ENCODE results near the gene NXPH3.
"Not testable (repeated sequence)": the region's sequence is repeated elsewhere in the genome, so short reads cannot be mapped to it uniquely, and the experiment has no call there.

Gene NXPH3

DNA sequence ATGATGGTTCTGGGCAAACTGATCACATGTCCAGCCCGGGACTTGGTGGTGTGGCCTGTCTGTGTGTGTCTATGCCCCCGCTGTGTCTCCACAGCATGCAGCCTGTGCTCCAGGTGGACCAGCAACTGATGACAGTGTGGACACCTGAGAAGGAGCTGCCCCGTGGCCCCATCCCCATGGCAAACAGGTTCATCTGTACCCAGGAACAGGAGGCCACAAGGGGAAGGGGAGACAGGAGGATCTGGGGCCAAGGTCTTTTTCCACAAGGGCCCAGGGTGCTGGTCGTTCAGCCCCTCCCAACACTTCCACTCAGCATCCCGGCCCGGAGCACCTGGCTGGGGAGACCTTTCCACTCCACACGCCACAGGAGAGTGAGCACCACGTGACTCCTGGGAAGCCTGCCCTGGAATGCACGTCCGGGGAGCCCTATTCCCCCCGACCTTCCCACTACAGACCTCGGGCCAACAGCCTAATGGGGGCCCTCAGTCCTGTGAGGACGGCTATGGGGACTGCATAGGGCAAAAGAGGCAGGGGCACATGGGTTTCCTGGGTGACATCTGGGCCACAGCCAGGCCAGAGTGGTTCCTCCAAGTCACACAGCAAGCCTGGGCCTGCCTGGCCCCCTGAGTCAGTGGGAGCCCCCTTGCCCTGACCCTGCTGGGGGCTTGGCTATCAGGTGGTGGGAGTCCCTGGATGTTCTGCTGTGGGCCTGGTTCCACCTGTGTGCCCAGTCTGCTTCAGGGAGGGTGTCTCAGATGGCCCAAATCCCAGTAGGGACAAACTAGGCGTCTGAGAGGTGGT, 20.8 kb upstream of the NXPH3 start:
- no peak for DNase-seq (ENCODE audit: low read depth in 2 of 3, low spot score in 1 of 3)

DNA sequence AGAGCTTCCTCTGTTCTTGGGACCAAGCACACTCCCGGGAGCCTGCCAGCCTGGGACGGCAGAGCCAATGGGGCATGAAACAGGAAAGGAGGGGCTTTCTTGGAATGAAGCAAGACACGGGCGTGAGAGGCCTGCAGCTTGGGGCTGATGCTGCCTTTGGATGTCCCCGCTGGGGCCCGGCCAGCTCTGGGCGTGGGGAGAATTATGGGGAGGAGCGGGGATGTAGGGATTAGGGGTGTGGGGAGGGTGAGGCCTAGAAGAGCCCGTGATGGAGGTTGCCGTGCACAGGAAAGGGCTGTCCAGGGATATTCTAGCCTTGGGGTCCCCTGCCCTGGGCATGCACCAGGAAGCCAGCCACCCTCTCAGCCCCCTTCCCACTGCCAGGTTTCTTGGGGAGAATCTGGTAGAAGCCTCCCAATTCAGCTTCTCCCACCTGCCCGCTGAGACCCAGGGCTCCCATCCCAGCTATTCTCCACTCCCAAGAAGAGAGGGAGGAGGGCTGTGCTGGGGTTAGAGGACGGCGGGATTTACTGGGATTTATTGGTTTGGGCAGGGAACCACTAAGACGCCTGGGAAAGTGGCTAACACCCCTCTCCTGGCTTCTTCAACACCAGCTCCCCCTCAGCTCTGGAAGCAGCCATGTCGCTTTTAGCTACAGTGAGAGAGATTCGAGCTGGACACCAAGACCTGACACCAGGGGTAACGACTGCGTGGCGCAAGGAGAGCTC, 20.0 kb upstream of the NXPH3 start:
- no peak for DNase-seq (ENCODE audit: low read depth in 2 of 3, low spot score in 1 of 3)

DNA sequence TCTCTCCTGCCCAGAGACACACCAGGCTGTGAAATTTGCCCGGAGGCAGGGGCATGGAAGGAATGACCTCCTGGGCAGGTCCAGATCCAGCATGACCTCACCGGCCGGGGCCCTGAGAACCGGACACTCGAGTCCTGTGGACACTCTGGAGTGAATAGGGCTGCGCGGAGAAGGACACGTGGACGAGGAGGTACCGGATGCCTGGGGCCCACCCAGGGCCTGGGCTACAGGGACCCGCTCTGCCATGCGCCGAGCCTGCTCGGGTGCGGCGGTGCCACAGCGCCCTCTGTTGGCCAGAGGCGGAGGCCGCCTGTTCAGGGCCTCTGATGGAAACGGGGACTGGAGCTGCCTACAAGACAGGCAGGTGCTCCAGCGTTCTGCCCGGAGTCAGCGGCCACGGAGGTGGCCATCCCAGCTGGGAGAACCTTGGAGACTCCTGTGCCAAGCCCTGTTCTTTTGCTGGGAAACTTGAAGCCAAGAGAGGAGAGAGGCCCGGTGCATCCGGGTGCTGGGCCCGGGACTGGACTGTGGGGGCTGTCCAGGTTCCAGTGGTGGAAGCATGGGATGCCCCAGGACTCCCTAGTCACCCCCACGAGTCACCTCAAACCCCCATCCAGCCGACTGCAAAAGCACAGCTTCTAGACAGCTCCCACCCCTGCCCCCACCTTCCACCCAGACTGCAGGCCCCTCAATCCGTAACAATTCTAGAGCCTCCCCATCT, 19.3 kb upstream of the NXPH3 start:
- peak; percentile 76 to 80 (median 77) for DNase-seq (ENCODE audit: low read depth in 2 of 3, low spot score in 1 of 3)

DNA sequence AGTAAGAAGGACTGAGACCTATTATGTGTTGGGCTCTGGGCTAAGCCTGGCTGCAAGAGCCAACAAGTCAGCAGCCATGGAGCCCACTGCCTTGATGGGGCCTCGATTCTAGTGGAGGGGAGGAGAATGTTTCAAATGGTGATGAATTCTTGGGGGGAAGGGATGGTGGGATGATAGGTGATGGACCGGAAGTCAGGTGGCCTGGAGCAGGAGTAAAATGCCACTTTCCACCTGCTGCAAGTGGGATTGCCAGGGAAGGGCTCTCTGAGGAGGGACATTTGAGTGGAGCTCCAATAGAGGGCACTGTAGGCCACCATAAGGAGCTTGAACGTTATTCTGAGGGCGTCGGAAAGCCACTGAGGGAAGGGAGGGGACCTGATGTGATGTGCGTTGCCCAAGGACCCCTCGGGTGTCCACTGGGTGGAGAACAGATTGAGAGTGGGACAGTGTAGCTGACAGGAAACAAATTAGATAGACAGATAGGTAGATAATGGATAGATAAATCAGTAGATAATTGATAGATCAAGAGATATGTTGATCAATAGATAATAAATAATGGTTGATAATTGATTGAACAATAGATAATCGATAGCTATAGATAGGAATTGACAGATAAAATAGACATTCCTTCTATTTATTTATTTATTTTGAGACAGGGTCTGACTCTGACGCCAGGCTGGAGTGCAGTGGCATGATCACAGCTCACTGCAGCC, 18.2 kb upstream of the NXPH3 start:
- peak in 1 of 3 donors; percentile 38 for DNase-seq (ENCODE audit: low read depth in 2 of 3, low spot score in 1 of 3)

DNA sequence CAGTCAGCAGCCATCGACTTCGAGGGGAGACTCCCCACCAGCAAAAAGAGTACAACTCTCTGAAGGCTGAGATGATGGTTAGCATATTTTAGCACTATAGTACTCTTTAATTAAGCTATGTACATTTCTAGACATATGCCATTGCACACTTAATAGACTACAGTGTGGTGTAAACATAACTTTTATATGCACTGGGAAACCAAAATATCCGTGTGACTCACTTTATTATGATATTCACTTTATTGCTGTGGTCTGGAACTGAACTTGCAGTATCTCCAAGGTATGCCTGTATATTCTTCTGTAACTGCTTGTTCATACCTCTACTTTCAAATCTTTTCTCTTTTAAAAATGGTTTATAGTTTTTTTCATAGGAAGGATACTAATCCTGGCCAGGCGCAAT, 11.0 kb upstream of the NXPH3 start:
- DNase-seq (ENCODE audit: low read depth in 2 of 3, low spot score in 1 of 3) = no peak

DNA sequence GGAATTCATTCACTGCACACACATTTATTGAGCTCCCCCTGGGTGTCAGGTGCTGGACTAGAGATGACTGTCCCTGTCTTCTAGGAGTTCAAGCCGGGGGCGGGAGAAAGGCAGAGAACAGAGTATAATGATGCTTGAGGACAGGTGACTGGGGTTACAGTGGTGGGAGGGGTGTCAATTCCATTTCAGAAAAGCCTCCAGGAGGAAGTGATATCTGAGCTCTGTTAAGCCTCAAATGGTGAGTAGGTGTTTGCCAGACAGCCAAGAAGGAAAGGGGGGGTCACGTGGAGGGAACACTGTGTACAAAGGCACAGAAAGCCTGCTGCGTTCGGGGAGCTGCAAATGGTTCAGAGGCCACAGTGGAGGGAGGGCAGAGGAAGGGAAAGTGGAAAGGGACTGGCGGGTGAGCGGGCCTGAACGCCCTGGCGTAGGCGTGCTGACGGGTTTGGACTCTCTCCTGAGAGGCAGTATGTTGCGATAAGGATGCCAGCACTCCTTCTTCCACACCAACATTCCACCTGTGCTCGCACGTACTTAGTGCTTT, 9.7 kb upstream of the NXPH3 start:
- DNase-seq (ENCODE audit: low read depth in 2 of 3, low spot score in 1 of 3) = no peak

DNA sequence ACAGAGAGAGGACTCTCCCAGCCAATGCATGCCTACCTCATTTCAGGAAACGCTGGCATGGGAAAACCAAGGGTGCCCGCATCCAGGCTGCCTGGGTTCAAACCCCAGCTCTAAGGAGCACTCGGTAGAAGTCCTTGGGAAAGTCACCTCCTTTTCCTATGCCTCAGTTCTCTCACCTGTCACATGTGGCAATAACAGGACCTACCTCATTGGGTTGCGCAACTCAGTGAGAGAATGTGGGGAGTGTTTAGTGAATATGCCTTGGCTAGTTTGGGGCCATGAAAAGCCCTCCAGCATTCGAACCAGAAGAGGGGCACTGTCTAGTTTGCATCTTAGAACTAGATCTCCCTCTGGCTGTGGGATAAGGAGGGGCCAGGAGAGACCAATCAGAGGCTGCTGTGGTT, 9.0 kb upstream of the NXPH3 start:
- no peak for DNase-seq (ENCODE audit: low read depth in 2 of 3, low spot score in 1 of 3)

DNA sequence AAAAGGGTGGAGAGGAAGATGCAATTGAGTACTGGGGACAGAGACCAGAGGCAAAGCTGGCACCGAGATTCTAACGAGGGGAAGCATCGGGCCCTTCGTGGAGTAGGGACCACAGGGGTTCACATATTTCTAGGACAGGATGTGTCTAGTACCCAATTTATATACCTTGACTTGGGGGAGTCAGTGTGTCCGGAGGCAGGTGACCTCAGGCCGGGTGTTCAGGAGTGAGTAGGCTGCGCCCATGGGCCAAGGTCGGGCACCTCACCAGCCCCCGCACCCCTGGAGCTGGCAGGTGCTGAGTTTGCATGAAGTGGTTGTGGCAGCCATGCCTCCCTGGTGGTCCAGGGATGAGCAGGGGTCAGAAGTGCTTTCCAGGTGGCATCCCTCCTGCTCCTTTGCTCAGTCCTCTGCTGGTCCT, 8.6 kb upstream of the NXPH3 start:
- no peak for DNase-seq (ENCODE audit: low read depth in 2 of 3, low spot score in 1 of 3)

DNA sequence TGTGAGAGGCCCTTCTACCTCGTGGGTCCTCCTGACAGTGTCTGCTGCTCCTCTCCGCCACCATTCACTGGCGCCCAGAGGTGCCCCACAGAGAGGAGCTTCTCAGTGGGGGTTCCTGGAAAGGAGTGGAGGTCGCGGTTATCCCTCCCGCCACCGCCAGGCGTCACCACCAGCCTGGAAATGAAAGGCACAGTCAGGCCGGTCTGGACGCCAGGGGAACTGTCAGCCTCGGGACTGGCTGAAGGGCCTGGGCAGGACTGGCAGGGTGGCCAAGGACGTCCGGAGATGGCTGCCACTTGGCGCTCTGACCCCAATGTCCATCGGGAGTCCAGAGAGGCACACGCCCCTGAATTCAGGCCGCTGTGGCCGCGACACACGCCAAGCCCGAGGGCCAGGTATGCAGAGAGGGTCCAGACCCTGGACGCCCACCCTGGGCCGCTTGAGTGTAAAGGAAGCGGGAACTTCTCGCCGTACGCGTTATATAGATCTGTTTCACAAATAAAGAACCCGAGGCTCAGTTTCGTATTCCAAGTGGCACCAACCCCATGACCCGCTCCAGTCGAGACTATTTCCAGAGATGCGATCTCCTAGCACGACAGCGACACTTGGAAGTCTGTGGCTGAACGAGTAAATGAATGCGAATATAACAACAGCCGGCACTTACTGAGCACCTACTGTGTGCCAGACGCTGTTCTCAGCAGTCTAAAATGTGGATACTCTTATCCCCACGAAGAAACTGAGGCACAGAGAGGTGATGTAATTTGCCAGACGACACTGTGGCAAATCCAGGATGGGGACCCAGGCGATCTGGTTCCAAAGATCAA, 7.6 kb upstream of the NXPH3 start:
- peak; percentile 75 to 89 (median 79) for DNase-seq (ENCODE audit: low read depth in 2 of 3, low spot score in 1 of 3)

DNA sequence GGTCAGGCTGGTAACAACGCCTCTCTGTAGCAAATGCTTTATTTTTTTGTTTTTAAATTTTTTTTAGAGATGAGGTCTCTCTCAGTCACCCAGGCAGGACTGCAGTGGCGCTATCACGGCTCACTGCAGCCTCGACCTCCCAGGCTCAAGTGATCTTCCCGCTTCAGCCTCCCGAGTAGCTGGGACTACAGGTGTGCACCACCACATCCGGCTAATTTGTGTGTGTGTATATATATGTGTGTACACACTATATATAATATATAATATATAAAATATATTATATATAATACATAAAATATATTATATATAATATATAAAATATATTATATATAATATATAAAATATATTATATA, 7.0 kb upstream of the NXPH3 start:
- DNase-seq (ENCODE audit: low read depth in 2 of 3, low spot score in 1 of 3) = not testable (repeated sequence)

DNA sequence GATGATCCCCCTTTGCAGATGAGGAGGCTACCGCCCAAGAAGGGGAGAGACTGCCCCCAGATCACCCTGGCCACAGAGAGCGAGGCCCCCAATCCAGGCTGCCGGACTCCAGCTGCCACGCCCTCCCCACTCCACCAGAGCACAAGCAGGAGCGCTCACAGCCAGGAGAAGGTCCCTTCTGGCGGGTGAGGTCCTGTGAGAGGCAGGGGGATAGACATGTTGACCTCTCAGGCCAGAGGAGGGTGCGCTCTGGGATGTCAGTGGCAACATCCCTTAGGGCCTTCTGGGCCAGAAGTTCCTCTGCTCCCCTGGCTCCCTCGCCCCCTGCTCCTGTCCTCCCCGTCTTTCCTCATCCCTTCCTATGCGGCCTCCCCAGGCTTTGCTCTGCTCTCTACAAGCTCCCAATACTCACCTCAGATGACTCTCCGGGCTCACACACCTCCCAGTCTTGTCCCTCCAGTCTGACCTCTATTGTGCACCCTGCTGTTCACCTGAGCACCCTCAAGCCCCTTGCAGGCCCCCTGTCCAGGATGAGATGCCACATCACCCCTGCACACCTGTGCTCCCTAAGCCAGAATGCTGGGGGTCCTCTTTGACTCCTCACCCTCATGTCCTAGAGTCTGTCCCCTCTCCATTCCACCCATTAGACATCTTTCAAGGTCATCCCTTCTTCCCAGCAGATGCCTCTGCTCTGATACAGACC, 5.0 kb upstream of the NXPH3 start:
- no peak for DNase-seq (ENCODE audit: low read depth in 2 of 3, low spot score in 1 of 3)

DNA sequence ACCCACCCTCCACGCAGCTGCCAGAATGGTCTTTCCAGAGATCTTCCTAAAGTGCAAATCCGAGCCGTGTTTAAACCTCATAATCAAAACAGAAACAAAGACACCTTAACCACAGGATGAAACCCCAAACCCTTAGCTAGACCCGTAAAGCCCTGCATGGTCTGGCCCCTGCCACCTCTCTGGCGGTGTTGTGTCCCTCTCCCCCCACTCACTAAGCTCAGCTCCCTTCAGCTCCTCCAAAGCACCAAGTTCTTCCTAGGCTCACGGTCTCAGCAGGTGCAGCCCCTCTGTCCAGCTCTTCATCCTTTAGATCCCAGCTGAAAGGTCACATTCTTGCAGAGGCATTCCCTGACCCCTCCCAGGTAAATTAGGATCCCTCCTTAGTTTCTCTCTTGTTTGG, 4.4 kb upstream of the NXPH3 start:
- no peak for DNase-seq (ENCODE audit: low read depth in 2 of 3, low spot score in 1 of 3)

DNA sequence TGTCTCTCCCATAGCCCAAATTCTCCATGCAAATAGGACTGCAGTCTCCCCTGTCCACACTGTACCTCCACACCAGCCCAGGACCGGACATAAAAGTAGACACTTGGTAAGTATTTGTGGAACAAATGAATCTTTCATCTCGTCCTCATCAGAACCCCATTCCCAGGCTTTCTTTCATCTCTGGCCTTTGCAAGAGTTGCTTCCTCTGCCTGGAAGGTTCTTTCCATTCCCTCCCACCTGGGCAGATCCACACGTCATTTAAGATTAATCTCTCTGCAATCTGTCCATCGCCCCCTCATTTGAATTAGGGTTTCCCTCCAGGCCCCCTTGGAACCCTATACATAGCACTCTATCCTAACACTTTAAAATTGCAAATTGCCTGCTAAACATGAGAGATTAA, 3.9 kb upstream of the NXPH3 start:
- DNase-seq (ENCODE audit: low read depth in 2 of 3, low spot score in 1 of 3) = no peak

DNA sequence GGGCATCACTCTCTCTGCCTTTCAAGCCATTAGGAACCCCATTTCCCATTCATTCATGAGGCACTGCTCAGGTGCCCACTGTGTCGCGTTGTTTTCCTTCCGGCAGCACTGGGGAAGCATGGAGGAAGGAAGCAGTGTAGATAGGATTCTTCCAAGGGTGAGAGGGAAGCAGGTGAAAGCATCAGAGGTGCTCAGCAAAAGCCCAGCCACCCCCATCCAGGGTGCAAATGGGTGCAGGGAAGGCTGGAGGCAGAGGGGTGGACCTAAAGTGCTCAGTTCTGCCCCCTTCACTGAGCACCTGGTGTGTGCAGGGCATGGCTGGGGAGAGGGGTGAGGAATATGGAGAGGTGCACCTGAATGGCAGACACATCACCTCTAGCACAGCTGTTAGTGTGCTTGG, 3.4 kb upstream of the NXPH3 start:
- DNase-seq (ENCODE audit: low read depth in 2 of 3, low spot score in 1 of 3) = no peak

DNA sequence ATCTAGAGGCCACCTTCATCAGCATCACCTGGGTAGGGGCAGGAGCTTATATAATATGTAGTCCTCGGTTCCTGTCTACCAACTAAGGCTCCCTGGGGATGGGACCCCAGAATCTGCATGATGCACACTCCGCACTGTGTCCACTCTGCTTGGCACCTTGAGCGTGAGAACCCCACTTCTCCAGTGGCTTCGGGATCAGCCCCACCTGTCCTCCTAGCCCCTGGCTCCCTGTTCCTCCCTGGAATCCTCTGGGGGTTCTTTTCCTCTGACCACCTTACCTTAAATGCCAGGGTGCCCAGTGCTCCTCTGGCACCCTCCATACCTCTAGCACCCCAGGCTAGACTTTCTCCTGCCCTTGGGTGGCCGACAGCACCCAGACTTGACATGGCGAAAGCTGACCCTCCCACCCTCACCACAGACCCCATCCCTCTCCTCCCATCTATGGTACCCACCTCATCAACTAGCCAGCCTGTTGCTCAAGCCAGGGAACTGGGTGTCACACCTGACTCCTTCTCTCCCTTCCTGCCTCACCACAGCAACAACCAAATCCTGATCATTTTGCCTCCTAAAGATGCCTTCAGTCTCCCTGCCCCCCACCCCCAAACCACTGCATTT, 2.8 kb upstream of the NXPH3 start:
- DNase-seq (ENCODE audit: low read depth in 2 of 3, low spot score in 1 of 3) = no peak

DNA sequence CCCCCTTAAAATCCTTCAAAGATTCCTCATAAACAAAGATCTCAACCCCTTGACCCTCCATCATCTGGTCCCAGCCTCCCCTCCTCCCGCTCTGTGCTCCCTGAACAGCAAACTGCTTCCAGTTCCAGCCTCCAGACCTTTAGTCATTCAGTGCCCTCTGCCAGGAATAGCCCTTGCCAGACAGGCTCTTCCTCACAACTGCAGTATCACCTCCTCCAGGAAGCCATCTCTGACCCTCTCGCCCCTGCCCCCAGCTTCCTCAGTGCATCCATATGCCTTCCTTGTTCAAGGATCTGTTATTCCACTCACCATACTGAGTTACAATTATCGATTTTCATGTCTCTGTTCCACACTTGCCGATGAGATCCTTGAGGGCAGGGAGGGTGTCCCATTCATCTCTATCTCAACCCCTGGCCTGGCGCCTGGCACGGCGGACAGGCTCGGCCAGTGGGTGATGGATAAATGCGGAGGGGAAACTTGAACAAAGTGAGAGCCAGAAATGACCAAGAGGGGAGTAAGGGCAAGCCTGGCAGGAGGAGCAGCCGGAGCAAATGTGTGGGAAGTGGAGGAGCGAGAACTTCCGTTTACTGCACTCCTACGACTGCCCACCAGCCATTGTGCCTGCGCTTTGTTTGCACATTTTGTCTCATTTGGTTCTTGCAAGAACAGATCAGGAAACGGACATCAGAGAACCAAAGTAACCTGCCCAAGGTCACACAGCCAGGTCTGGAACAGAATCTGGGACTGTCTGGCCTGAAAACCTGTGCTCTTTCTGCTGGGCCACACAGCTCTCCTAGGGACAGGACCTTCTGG, 2.0 kb upstream of the NXPH3 start:
- no peak for DNase-seq (ENCODE audit: low read depth in 2 of 3, low spot score in 1 of 3)

DNA sequence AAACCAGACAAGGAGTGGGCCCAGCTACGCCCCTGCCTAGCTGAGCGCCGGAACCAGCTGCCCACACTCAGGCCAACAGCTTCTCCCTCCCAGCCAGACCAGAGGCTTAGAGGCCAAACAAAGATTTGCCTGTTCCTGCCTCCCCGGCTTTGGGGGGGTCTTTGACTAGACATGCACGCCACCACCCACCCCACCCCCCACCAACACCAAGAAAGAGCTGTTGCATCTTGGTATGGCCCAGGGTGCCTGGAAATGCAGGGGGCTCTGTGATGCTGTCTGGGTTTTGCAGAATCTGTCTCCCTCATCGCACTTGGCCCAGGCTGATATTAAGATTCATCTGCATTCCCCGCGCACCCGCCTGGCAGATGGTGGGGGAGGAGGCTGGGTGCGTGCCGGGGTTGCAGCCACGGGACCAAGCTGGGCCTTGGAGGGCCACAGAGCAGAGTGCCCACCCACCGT, 1.3 kb upstream of the NXPH3 start:
- no peak for DNase-seq (ENCODE audit: low read depth in 2 of 3, low spot score in 1 of 3)

DNA sequence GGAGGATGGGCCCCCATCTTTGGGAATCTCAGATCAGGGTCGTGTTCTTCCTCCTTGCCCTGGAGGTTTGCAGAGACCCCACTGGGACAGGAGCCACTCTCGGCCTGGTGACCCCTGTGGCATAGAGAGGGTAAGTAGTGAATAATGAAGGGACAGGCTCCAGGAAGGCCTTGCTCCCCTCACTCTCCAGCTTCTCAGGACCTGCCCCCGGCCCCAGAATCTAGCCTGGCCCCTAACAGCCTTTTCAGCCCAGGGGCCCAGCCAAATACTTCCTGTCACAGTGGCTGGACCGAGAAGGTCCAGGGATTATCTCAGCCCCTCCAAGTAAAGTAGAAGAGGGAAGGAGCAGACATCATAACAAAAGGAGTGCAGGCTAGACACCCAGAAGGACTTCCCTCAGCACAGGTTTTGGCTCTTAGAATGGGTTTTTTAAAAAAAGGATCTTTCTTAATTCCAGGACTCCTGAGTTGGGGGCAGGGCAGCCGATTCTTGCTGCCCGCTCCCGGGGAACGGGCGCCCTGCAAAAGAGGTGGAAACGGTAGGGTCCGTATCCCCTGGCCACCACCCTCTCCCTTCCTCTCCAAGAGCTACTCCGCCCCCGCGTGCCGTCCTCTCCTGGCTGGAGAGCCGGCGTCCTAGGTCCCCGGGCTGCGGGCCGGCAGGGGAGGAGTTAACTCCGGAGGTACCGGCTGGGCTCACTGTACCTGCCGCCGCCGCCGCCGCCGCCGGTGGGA, 559 bp upstream of the NXPH3 start:
- no peak for DNase-seq (ENCODE audit: low read depth in 2 of 3, low spot score in 1 of 3)

Data from stimulated activated CD4-positive, alpha-beta T cell treated with anti-CD3 and anti-CD28 coated beads, Interleukin-12 subunit alpha, Interleukin-12 subunit beta, amount 100 ng/mL, for 48 hours (primary cell).